Fibroblast of pulmonary artery (primary cell): ENCODE data around the gene BHLHE41.
A peak's percentile ranks its signal among the peaks of the same experiment; 100 is the strongest.

Experiments
- DNase-seq: peaks from one replicate; pipeline ENCODE4 v3.0.0-alpha.2; 2010; ENCODE audit warnings: low read depth
- H3K4me3 ChIP-seq: replicated peaks from 2 replicates; pipeline ENCODE4 v1.5.1; 2011; ENCODE audit warnings: low read depth, mild to moderate bottlenecking, control low read depth, low read length, moderate library complexity
- TF ChIP-seq, protein P1 (sequence below): IDR thresholded peaks from 2 replicates; pipeline ENCODE4 v1.5.1; 2011; ENCODE audit warnings: mild to moderate bottlenecking, control low read depth, low read length, inconsistent platforms; ENCODE audit errors: missing control alignments

The BHLHE41 gene

DNA sequence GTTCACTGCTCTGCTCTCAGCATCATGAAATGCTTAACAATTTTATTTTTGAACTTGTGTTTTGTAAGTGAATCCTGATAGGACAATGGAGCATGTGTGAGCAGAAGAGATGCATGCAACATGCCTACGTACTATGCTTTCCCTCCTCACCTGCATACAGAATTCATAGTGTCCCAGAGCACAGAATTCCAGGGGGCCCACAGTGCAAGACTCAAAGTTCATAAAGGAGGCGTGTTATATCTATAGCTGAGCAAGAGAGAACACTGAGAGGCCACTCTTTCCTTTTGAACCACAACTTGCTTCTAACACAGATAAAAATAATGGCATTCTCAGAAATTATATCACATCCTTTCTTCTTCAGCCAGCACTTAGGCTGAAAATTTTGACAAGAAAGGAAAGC lies 28.8 kb downstream of the BHLHE41 start:
- H3K4me3 ChIP-seq: no peak overlapping the region
- TF ChIP-seq, protein P1, sequence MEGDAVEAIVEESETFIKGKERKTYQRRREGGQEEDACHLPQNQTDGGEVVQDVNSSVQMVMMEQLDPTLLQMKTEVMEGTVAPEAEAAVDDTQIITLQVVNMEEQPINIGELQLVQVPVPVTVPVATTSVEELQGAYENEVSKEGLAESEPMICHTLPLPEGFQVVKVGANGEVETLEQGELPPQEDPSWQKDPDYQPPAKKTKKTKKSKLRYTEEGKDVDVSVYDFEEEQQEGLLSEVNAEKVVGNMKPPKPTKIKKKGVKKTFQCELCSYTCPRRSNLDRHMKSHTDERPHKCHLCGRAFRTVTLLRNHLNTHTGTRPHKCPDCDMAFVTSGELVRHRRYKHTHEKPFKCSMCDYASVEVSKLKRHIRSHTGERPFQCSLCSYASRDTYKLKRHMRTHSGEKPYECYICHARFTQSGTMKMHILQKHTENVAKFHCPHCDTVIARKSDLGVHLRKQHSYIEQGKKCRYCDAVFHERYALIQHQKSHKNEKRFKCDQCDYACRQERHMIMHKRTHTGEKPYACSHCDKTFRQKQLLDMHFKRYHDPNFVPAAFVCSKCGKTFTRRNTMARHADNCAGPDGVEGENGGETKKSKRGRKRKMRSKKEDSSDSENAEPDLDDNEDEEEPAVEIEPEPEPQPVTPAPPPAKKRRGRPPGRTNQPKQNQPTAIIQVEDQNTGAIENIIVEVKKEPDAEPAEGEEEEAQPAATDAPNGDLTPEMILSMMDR: no peak
- no peak for DNase-seq

DNA sequence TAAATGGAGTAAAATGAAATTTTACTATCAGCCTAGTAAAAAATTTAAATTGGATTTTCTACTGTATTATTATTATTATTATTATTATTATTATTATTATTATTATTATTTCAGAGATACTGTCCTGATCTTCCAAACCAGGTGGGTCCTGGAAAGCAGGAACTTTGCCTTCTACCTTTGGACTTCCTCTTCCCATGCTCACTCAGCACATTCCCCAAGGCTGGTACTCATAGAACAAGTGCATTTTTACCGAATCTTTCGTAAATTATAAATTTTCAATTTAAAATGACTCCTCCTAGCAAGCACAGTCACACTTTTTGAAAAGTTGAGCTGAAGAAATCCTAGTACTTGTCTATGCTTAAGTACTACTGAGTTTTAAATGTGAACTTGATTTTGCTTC lies 29.7 kb downstream of the BHLHE41 start:
- TF ChIP-seq, protein P1: no peak
- no peak for DNase-seq
- H3K4me3 ChIP-seq: no peak overlapping the region

DNA sequence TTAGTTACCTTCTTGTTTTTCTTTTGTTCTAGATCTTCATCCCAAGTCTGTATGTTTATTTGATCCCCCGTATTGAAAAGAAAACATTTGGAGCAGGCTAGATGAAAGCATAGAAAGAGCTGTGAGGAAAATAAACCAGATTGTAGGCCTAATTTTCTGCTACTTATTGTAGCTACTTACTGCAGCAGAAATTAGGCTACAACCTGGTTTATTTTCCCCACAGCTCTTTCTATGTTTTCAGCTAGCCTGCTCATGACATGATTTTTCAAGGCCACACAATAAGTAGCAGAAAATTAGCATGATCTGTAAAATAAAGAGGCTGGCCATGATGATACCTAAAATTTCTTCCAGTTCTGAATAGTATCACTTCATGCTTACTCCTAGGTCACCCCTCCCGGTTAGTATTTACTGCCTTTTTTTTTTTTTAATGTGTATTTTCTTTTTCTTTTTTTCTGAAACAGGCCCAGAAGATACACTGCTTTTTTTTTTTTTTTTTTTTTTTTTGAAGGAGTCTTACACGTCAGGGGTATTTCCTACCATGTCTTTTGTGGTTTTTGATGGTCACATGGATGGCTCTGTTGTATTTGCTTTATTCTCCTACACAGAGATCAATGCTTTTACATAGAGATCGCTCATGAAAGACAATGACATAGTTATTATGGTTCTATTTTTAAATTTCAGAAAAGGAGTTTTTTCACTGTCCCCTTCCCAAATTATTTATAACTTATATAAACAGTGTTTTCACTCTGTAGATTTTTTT lies 32.3 kb downstream of the BHLHE41 start:
- peak; percentile 46 for DNase-seq
- H3K4me3 ChIP-seq: no peak overlapping the region
- TF ChIP-seq, protein P1: no peak

DNA sequence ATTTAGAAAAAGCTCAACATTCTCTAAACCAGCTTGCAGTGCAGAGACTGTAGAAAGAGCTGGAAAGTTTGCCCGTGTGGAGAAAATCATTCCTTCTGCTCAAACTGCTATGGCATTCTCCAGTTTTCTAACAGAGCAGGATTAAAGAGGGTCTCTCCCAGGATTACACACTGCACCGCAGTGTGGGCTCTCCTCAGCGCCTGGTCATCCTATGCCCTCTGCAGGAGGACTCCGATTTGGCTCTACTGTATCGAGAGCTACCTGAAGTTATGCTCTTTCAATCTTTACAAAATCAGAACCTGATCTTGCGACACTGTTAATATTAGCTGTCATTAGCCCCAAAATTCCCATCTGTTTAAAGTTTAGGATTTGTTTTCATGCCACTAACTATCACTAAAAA lies 33.0 kb downstream of the BHLHE41 start:
- no peak overlapping the region for H3K4me3 ChIP-seq
- TF ChIP-seq, protein P1: peak; percentile 24
- no peak for DNase-seq

DNA sequence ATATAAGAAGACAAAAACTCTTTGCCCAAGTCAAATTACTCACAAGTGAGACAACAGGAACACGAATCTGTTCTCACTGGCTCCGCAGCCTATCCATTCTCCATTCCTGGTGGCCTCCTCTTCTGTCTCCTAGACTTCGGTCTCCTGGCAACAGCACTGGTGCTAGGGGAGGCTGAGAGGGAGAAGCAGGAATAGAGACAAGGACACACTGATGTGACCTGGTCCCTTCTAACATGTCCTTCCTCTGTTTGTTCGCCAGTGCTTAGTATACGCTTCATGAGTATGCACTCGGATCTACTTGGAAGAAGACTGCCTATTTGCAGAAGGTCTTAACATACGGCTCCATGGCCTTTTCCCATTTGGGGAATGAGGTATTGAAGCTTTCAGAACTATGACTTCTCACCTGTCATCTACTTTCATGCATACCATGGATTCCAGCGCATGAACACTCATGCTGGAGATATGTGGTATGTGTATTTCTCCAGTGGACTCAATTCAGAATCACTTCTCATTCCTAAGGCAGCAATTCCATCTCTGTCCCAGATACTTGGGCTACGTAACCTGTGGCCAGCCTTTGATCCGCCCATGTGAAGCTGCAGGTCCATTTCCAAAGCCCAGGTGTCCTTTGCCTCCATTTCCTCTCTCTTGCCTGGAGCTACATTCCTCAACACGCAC lies 33.9 kb downstream of the BHLHE41 start:
- no peak for DNase-seq
- H3K4me3 ChIP-seq: no peak overlapping the region
- TF ChIP-seq, protein P1: no peak

DNA sequence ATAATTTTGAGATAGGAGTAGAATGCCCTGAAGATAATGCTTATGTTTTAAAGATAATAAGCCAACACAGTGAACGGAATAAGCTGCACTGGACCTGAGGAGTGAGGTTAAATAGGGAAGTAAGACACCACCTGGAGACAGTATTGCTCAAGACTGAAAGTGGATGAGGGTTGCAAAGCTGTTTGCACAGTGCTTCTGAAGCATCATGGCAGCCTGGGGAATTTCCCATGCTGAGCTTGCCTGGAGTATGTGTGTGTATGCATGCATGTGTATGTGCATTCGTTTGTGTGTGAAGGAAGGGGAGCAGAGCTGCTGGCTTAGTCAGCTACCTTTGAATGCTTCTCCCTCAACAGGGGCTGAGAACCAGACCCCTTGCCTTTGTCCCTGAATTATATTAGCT lies 35.8 kb downstream of the BHLHE41 start:
- no peak for DNase-seq
- H3K4me3 ChIP-seq: no peak overlapping the region
- TF ChIP-seq, protein P1: no peak
